Stomach (tissue), 9 donors: ENCODE measurements around the gene NDUFA1. TPM values are rescaled to one million over a fixed set of nuclear protein-coding genes. Genes with fewer than 3 reads are reported as not detected.
"Not testable (repeated sequence)": the region's sequence is repeated elsewhere in the genome, so short reads cannot be mapped to it uniquely, and the experiment has no call there.

Experiments used
- DNase-seq, 2 donors: peaks; one replicate each; pipeline versions ENCODE4 v3.0.0 to v3.0.0-alpha.2; 2013 to 2019
- H3K27ac ChIP-seq, 5 donors: fragments of 200-600 bp in 4 of 5; sonication (generic) in 4 of 5; one replicate each; pipeline ENCODE4 v1.5.1; 2013 to 2019; ENCODE audit warnings: mild to moderate bottlenecking in 1 of 5, moderate library complexity in 1 of 5
- H3K27me3 ChIP-seq, 3 donors: fragments of 200-600 bp; sonication (generic); one replicate each; pipeline ENCODE4 v1.5.1; 2017 to 2019; ENCODE audit warnings: mixed run types in 1 of 3
- H3K36me3 ChIP-seq, 4 donors: fragments of 200-600 bp; sonication (generic); 1 replicate in 3 of 4; 2 replicates in 1 of 4; pipeline ENCODE4 v1.5.1; 2016 to 2019
- H3K4me1 ChIP-seq, 4 donors: fragments of 200-600 bp; sonication (generic); one replicate each; pipeline ENCODE4 v1.5.1; 2016 to 2019
- H3K4me3 ChIP-seq, 4 donors: fragments of 200-600 bp; sonication (generic) in 3 of 4; one replicate each; pipeline ENCODE4 v1.5.1; 2016 to 2019; ENCODE audit warnings: mild to moderate bottlenecking in 1 of 4
- H3K9me3 ChIP-seq, 4 donors: fragments of 200-600 bp; sonication (generic); one replicate each; pipeline ENCODE4 v1.5.1; 2016 to 2019
- EP300 ChIP-seq: sonication (generic); formaldehyde crosslinking; IDR thresholded peaks from one replicate; pipeline ENCODE4 v1.6.1; 2017; ENCODE audit warnings: antibody characterized with exemption
- POLR2A ChIP-seq, 4 donors: fragments of 450-650 bp; IDR thresholded peaks; one replicate each; pipeline ENCODE4 v1.6.1; 2016; ENCODE audit warnings: antibody characterized with exemption in 4 of 4, control low read depth in 2 of 4, mild to moderate bottlenecking in 1 of 4, moderate library complexity in 1 of 4
- POLR2AphosphoS5 ChIP-seq, 3 donors: sonication (generic); formaldehyde crosslinking; IDR thresholded peaks; one replicate each; pipeline ENCODE4 v1.6.1; 2016; ENCODE audit warnings: antibody characterized with exemption in 3 of 3
- WGBS, 5 donors: extraction: QIAGEN DNeasy Blood & Tissue Kit in 3 of 5; methylation state at CpG; one replicate each; pipeline versions ENCODE4 v1.1.5 to v1.1.7; 2013 to 2018; 5-methylcytosine and 5-hydroxymethylcytosine counted together
- intact Hi-C: fragments of 100-400 bp; cut with DNase I; formaldehyde crosslinking; loops from one replicate; pipeline ENCODE4 v1.15.1; 2023; ENCODE audit warnings: low total_unique reads
- polyA plus RNA-seq, 3 donors: library from polyadenylated mRNA; stranded (reverse); fragments of 200-250 nt; gene quantifications; one replicate each; pipeline ENCODE4 v1.2.3, GENCODE V29; 2013
- total RNA-seq, 5 donors: library from RNA; depleted of rRNA; stranded (reverse); fragments of >200 nt; gene quantifications; one replicate each; pipeline versions ENCODE4 v1.1.0 to v1.2.3, GENCODE V29; 2014 to 2016
- TF ChIP-seq, protein P1 (sequence below), 7 experiments: fragments of 450-650 bp in 4 of 7; fragments of 200-600 bp in 3 of 7; sonication (generic) in 3 of 7; IDR thresholded peaks; one replicate each; pipeline ENCODE4 v1.5.1; 2016 to 2019; ENCODE audit warnings: antibody characterized with exemption in 7 of 7, control low read depth in 2 of 7, mild to moderate bottlenecking in 1 of 7
- donor health status: healthy with polysubstance abuse.
- donor health status: Bipolar disorder and iron deficiency.
- donor health status: healthy.

NDUFA1 gene
- total and polyA plus RNA-seq, 8 donors = 46.2 to 260 (median 71.4) TPM

DNA sequence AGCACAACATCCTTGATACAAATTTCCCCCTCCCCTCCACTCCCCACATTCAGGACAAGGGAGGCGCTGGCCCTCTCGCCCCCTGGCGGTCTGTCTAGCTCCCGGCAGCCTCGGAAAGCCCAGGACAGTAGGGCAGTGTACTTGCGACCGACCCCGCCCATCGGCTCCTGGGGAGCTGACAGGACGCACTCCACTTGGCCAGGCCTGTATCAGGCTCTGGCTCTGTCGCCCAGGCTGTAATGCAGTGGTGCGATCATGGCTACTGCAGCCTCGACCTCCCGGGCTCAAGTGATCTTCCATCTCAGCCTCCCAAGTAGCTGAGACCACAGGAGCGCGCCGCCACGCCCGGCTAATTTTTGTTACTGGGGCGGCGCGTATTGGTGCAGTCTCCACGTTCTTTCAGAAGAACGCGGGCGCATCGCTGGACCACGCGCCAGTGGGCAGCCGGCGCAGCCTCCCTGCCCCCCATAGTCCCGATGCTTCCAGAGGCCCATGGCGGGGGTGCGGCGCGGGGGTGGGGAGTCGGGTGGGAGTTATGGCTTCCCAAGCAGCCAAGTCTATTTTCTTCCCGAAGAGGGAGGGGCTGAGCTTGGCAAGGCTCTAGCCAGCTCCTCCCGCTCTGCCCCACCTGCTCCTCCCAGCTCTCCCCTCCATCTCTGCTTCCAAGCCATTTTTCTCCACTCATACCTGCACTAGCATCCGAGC, 16.2 kb downstream of the NDUFA1 start:
- H3K9me3 ChIP-seq = peaks cover 0 to 3% (median 0%) of the 10 kb centered on the region in 4 donors
- TF ChIP-seq EP300 (no peak), POLR2AphosphoS5 (IDR thresholded peaks at IDR 0.05) (no peak), POLR2A (IDR thresholded peaks at IDR 0.05) (no peak)
- TF ChIP-seq, protein P1, sequence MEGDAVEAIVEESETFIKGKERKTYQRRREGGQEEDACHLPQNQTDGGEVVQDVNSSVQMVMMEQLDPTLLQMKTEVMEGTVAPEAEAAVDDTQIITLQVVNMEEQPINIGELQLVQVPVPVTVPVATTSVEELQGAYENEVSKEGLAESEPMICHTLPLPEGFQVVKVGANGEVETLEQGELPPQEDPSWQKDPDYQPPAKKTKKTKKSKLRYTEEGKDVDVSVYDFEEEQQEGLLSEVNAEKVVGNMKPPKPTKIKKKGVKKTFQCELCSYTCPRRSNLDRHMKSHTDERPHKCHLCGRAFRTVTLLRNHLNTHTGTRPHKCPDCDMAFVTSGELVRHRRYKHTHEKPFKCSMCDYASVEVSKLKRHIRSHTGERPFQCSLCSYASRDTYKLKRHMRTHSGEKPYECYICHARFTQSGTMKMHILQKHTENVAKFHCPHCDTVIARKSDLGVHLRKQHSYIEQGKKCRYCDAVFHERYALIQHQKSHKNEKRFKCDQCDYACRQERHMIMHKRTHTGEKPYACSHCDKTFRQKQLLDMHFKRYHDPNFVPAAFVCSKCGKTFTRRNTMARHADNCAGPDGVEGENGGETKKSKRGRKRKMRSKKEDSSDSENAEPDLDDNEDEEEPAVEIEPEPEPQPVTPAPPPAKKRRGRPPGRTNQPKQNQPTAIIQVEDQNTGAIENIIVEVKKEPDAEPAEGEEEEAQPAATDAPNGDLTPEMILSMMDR (IDR thresholded peaks at IDR 0.05) = peak in 3 of 7 experiments; percentile 9 to 34 (median 15)
- peaks cover 0 to 6% (median 0%) of the 10 kb centered on the region in 4 donors for H3K4me1 ChIP-seq
- H3K36me3 ChIP-seq = no peaks in the 10 kb centered on the region
- intact Hi-C loops = no loop called here
- H3K4me3 ChIP-seq = peak overlapping the region; percentile 22 to 43 (median 38)
- peak; percentile 54 to 80 for DNase-seq
- no peak overlapping the region for H3K27ac ChIP-seq
- peaks cover 0 to 11% (median 0%) of the 10 kb centered on the region in 3 donors for H3K27me3 ChIP-seq
- WGBS, 5 donors = 6 to 41% (median 9%) methylated on average over 10 to 40 of the region's 40 CpGs

DNA sequence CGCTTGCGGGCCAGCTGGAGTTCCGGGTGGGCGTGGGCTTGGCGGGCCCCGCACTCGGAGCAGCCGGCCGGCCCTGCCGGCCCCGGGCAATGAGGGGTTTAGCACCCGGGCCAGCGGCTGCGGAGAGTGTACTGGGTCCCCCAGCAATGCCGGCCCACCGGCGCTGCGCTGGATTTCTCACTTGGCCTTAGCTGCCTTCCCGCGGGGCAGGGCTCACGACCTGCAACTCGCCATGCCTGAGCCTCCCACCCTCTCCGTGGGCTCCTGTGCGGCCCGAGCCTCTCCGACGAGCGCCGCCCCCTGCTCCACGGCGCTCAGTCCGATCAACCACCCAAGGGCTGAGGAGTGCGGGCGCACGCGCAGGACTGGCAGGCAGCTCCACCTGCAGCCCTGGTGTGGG, 19.0 kb downstream of the NDUFA1 start:
- H3K4me3 ChIP-seq, H3K27ac ChIP-seq, intact Hi-C loops: not testable (repeated sequence)

DNA sequence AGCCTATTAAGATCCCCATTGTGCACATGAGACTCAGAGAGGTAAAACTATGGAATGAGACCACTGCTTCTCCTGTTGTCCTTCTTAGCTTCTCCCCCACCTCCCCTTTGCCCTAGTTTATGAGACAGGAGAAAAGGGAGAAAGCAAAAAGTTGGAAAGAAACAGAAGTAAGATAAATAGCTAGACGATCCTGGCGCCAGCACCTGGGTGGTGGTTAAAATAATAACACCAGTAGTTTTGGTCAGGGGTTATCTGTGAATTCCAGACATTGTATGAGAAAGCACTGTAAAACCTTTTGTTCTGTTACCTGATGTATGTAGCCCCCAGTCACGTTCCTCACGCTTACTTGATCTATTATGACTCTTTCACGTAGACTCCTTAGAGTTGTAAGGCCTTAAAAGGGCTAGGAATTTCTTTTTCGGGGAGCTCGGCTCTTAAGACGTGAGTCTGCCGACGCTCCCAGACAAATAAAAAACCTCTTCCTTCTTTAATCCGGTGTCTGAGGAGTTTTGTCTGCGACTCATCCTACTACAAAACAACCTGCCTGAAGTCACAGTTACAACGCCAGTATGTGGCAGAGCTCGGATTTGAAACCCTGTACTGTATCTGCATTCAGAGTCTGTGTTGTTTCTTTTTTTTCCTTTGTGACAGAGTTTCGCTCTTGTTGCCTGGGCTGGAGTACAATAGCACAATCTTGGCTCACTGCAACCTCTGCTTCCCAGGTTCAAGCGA, 20.5 kb downstream of the NDUFA1 start:
- H3K9me3 ChIP-seq, H3K27ac ChIP-seq, intact Hi-C loops, H3K4me1 ChIP-seq, H3K36me3 ChIP-seq, H3K4me3 ChIP-seq: not testable (repeated sequence)
- H3K27me3 ChIP-seq = peaks cover 0 to 11% (median 0%) of the 10 kb centered on the region in 3 donors
- DNase-seq = peak in 1 of 2 donors; percentile 20
- 44 to 67% (median 59%) methylated on average over 16 of the region's 16 CpGs for WGBS, 5 donors

More for the DNA sequence above, 19.0 kb downstream of the NDUFA1 start:
- DNase-seq, H3K4me1 ChIP-seq, H3K36me3 ChIP-seq, H3K9me3 ChIP-seq: not testable (repeated sequence)
- H3K27me3 ChIP-seq = peaks cover 0 to 11% (median 0%) of the 10 kb centered on the region in 3 donors
- WGBS, 5 donors = 84 to 100% (median 88%) methylated on average over 5 to 33 of the region's 36 CpGs

DNA sequence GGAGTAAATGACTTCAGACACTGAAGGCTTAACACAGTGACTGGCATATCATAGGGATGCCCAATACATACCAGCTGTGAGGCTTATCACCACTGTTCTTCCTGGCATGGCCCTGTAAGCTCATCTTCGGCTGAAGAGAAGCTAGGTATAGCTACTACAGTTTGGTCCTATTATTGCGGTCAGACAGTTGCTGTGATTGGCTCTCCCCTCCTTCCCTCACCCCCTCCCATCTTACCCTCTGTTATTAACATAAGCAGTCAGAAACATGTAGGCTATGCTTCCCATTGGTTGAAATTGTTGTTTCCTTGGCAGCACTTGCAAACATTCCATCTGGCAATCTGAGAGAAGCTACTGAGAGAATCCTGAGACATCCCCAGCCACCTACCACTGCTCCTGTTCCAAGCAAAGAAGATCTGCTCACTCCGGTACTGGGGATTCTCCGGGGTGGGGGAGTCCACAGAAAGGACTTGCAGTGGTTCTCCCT, 24.3 kb downstream of the NDUFA1 start, which contains the start of gene AKAP14:
TSS of gene AKAP14 (plus strand) at position 51 of the 484 bp plus-strand sequence. CDS start 7,331 bp downstream, outside the sequence.
- peak in 1 of 2 donors; percentile 23 for DNase-seq
- Histone ChIP-seq H3K27ac (no peak within 1 kb of the TSS), H3K4me3 (no peak within 1 kb of the TSS), H3K36me3 (no peaks in the 10 kb centered on the region), H3K9me3 (no peaks in the 10 kb centered on the region), H3K4me1 (no peaks in the 10 kb centered on the region), H3K27me3 (no peaks in the 10 kb centered on the region)
- intact Hi-C loops = no loop called here
- WGBS, 5 donors = 50 to 71% (median 63%) methylated on average over 3 to 4 of the region's 4 CpGs
- TF ChIP-seq EP300 (no peak), POLR2AphosphoS5 (IDR thresholded peaks at IDR 0.05) (no peak), POLR2A (IDR thresholded peaks at IDR 0.05) (no peak)
- TF ChIP-seq, protein P1 (IDR thresholded peaks at IDR 0.05) = no peak

DNA sequence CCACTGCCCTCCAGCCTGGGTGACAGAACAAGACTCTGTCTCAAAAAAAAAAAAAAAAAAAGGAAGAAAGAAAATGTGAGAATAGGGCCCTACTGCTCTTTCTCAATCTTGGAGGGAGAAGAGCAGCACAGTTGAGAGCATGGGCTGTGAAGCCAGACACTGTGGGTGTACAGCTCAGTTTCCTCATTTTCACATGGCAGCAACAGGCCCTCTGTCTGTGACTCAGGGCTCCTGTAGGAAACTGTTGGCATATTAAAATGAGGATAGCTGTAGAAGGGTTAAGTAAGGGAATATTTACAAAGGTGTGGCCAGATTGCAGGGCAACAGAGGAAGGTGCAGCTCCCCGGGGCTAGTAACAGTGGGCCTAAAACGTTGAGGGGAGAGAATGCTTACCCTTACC, 27.5 kb downstream of the NDUFA1 start:
- WGBS, 5 donors = 0 to 29% (median 13%) methylated on average over 1 to 2 of the region's 2 CpGs
- peak in 1 of 2 donors; percentile 44 for DNase-seq
- no peaks in the 10 kb centered on the region for H3K36me3 ChIP-seq
- H3K9me3 ChIP-seq = no peaks in the 10 kb centered on the region
- H3K4me3 ChIP-seq = no peak overlapping the region
- intact Hi-C loops = no loop called here
- H3K4me1 ChIP-seq = no peaks in the 10 kb centered on the region
- H3K27ac ChIP-seq = no peak overlapping the region
- TF ChIP-seq EP300 (no peak), POLR2AphosphoS5 (IDR thresholded peaks at IDR 0.05) (no peak), POLR2A (IDR thresholded peaks at IDR 0.05) (no peak)
- TF ChIP-seq, protein P1 (IDR thresholded peaks at IDR 0.05) = no peak
- no peaks in the 10 kb centered on the region for H3K27me3 ChIP-seq
